Esophagus squamous epithelium (tissue), 4 donors: Measurements from ENCODE around the gene KIF2A.

Source experiments
- POLR2A ChIP-seq, 4 donors: fragments of 450-650 bp; IDR thresholded peaks; one replicate each; pipeline ENCODE4 v1.6.1; 2017; ENCODE audit warnings: antibody characterized with exemption in 4 of 4, mild to moderate bottlenecking in 4 of 4, moderate library complexity in 3 of 4
- TF ChIP-seq, protein P1 (sequence below), 6 experiments: fragments of 450-650 bp in 4 of 6; fragments of 200-600 bp in 2 of 6; sonication (generic) in 2 of 6; IDR thresholded peaks; one replicate each; pipeline ENCODE4 v1.5.1; 2016 to 2019; ENCODE audit warnings: antibody characterized with exemption in 6 of 6, mild to moderate bottlenecking in 4 of 6, moderate library complexity in 4 of 6

DNA sequence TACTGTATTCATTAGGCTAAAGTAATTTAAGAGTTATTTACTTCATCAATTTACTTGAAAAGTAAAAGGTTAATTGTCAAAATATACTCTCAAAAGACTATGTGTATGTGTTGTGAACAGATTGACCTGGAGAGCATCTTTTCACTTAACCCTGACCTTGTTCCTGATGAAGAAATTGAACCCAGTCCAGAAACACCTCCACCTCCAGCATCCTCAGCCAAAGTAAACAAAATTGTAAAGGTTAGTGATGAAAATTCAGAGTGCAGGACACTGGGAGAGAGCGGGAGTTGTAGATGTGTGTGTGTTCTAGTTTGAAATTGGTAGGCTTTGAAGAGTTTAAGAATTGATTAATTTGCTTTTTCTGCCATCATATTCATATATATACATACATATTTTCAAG lies 41.9 kb downstream of the KIF2A start:
- TF ChIP-seq, protein P1, sequence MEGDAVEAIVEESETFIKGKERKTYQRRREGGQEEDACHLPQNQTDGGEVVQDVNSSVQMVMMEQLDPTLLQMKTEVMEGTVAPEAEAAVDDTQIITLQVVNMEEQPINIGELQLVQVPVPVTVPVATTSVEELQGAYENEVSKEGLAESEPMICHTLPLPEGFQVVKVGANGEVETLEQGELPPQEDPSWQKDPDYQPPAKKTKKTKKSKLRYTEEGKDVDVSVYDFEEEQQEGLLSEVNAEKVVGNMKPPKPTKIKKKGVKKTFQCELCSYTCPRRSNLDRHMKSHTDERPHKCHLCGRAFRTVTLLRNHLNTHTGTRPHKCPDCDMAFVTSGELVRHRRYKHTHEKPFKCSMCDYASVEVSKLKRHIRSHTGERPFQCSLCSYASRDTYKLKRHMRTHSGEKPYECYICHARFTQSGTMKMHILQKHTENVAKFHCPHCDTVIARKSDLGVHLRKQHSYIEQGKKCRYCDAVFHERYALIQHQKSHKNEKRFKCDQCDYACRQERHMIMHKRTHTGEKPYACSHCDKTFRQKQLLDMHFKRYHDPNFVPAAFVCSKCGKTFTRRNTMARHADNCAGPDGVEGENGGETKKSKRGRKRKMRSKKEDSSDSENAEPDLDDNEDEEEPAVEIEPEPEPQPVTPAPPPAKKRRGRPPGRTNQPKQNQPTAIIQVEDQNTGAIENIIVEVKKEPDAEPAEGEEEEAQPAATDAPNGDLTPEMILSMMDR (IDR thresholded peaks at IDR 0.05): no peak
- TF ChIP-seq POLR2A (IDR thresholded peaks at IDR 0.05): no peak
